ENCODE data around the gene RALGPS1.

Gene RALGPS1

GRCh38 chr9:127081250-127082185 lies 166.9 kb downstream of the RALGPS1 start:
- no peak for DNase-seq

- no peak for DNase-seq
Measured at GRCh38 chr9:127083138-127083980, 168.8 kb downstream of the RALGPS1 start.

GRCh38 chr9:127084076-127085039 lies 169.8 kb downstream of the RALGPS1 start:
- DNase-seq: no peak

GRCh38 chr9:127085186-127085585 lies 170.6 kb downstream of the RALGPS1 start:
- no peak for DNase-seq

GRCh38 chr9:127086771-127087170 lies 172.2 kb downstream of the RALGPS1 start:
- no peak for DNase-seq

GRCh38 chr9:127087411-127087810 lies 172.8 kb downstream of the RALGPS1 start:
- DNase-seq: no peak

GRCh38 chr9:127087836-127088235 lies 173.3 kb downstream of the RALGPS1 start:
- DNase-seq: no peak

- DNase-seq: no peak
Measured at GRCh38 chr9:127088724-127089615, 174.4 kb downstream of the RALGPS1 start.

- DNase-seq: no peak
Measured at GRCh38 chr9:127089631-127090081, 175.1 kb downstream of the RALGPS1 start.

GRCh38 chr9:127090341-127090985 lies 175.9 kb downstream of the RALGPS1 start:
- DNase-seq: no peak

- no peak for DNase-seq
Measured at GRCh38 chr9:127091526-127091925, 176.9 kb downstream of the RALGPS1 start.

- no peak for DNase-seq
Measured at GRCh38 chr9:127092041-127092608, 177.5 kb downstream of the RALGPS1 start.

GRCh38 chr9:127093319-127094020 lies 178.9 kb downstream of the RALGPS1 start:
- no peak for DNase-seq

- no peak for DNase-seq
Measured at GRCh38 chr9:127095411-127095810, 180.8 kb downstream of the RALGPS1 start.

- DNase-seq: no peak
Measured at GRCh38 chr9:127096208-127096607, 181.6 kb downstream of the RALGPS1 start.

GRCh38 chr9:127097683-127098082 lies 183.1 kb downstream of the RALGPS1 start:
- no peak for DNase-seq

GRCh38 chr9:127098916-127099553 lies 184.5 kb downstream of the RALGPS1 start:
- no peak for DNase-seq

GRCh38 chr9:127099664-127100063 lies 185.1 kb downstream of the RALGPS1 start:
- no peak for DNase-seq

- no peak for DNase-seq
Measured at GRCh38 chr9:127102176-127102575, 187.6 kb downstream of the RALGPS1 start.

All from T-helper 9 cell (primary cell).